GM23338 (cell line): Measurements from ENCODE around the gene NFATC2IP.

Source experiments
- CTCF ChIP-seq, 2 experiments: fragments of 200-600 bp in 1 of 2; sonication (generic) in 1 of 2; conservative IDR thresholded peaks; 2 replicates each; pipeline versions ENCODE4 v1.5.1 to v1.6.1; 2016 to 2017; ENCODE audit warnings: antibody characterized with exemption in 2 of 2, low read depth in 2 of 2, mild to moderate bottlenecking in 2 of 2, moderate library complexity in 1 of 2
- EZH2 ChIP-seq: fragments of 200-600 bp; sonication (generic); IDR thresholded peaks from one replicate; pipeline ENCODE4 v1.8.0; 2017; ENCODE audit warnings: antibody characterized with exemption, mild to moderate bottlenecking, low read depth; ENCODE audit not compliant: unreplicated experiment
- EZH2phosphoT487 ChIP-seq: fragments of 200-600 bp; sonication (generic); IDR thresholded peaks from one replicate; pipeline ENCODE4 v1.8.1; 2018; ENCODE audit warnings: antibody characterized with exemption; ENCODE audit not compliant: unreplicated experiment
- POLR2AphosphoS5 ChIP-seq: IDR thresholded peaks from 2 replicates; pipeline ENCODE4 v1.6.1; 2016; ENCODE audit warnings: antibody characterized with exemption, low read depth
- REST ChIP-seq: IDR thresholded peaks from one replicate; pipeline ENCODE4 v1.6.1; 2018; ENCODE audit warnings: antibody characterized with exemption; ENCODE audit not compliant: unreplicated experiment

- no peak for TF ChIP-seq CTCF (conservative IDR thresholded peaks at IDR 0.05; ENCODE audit: low read depth in 2 of 2)
- no peak for TF ChIP-seq REST
- TF ChIP-seq EZH2: no peak
- no peak for TF ChIP-seq POLR2AphosphoS5
- TF ChIP-seq EZH2phosphoT487: no peak
Observed at GRCh38 chr16:28927815-28928214, 22.9 kb upstream of the NFATC2IP start.
